NCI-H446 treated with DMSO at 0.1 percent for 48 hours (cell line): Measurements from ENCODE around the gene RNF223.

Experiments
- DNase-seq: peaks from one replicate; lab custom pipeline; 2025; lab: John Stamatoyannopoulos, UW

The RNF223 gene

DNA sequence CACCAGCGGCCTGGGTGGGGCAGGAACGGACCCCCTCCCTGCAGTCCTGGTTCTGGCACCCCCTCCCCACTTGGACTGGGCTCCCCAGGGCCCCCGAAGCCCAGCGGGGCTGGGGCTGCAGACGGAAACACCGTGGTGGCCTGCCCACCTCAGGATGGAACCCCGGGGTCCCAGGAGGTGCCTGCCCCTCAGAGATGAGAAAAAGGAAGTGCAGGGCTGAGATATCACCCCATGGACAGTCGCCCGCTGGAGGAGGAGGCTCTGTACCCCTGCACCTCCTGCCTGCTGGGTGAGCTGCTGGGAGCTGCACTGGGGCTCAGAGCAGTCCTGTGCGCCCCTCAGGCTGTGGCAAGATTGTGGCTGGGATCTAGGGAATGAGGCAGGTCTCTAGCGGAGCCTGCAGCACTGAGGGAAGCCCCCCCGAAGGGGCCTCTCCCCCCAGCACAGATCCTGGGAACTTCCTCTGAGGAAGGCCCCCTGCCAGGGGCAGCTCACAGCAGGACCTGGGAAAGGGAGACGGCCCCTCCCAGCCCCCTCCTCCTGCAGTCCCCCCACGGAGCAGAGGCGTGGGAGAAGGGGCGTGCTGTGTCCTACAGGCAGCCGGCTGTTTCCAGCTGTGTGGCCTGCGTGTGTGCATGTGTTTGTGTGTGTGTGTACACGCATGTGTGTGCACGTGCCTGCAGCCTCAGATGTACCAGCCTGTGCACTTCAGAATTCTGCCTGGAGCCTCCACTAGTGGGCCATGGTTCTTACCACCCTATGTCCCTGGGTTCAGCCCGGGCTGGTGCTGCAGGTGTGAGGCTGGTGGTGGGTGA, 47.3 kb downstream of the RNF223 start:
- no peak for DNase-seq

DNA sequence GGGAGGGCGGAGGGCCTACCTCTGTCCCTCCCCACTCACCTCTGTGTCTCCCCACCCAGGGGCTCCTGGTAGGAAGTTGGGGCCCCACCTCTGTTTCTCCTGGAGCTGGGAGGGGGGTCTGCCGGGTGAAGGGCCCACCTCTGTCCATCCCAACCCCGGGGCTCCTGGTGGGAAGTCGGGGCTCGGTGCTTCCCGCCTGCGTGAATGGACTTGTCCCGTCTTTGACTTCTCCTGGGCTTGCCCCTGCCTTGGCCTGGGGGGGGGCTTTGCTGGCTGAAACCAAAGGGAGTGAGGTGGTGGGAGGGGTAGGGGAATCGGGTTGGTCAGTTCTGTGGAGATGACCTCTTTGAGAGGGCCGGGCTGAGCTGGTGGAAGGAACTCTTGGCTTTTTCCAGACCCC, 48.4 kb downstream of the RNF223 start:
- DNase-seq: no peak

DNA sequence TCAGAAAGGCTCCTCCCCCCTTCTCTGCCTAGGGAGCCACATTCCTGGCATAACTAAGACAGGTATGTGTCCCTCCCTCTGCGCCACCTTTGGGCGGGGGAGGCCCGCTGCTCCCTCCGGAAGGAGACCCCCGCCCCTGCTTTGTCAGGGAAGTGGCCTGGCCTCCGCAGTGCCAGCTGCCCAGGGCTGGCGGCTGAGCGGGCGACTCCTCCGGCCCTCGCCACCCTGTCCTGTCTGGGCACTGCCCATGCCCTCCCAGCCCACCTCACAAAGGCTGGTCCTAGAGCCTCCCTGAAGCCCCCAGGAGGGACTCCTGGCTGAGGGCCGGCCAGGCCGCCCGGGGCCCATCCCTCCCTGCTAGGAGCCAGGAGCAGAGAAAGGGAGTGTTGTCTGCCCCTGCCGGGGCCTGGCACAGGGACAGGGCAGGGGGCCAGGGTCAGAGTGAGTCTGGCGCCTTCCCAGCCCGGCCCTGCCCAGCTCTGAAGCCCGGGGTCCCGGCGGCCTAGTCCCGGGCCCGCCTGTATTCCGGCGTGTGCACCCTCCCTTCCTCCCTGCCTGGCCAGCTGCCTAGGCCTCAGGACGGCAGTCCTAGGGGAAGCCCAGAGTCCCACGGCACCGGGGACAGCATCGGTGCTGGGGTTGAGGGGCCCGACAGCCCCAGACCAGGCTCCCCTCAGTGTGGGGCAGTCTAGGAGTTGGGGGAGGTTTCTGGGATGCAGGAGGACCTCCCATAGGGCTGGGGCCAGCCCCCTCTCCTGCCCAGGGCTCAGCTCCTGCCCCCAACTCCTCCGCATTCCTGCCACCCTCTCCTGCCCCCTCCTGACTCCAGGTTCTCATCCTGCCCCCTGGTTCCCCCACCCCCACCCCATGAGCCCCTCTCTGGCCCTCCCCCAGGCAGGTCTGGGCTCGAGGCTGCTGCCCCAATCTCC, 49.1 kb downstream of the RNF223 start:
- DNase-seq: no peak

DNA sequence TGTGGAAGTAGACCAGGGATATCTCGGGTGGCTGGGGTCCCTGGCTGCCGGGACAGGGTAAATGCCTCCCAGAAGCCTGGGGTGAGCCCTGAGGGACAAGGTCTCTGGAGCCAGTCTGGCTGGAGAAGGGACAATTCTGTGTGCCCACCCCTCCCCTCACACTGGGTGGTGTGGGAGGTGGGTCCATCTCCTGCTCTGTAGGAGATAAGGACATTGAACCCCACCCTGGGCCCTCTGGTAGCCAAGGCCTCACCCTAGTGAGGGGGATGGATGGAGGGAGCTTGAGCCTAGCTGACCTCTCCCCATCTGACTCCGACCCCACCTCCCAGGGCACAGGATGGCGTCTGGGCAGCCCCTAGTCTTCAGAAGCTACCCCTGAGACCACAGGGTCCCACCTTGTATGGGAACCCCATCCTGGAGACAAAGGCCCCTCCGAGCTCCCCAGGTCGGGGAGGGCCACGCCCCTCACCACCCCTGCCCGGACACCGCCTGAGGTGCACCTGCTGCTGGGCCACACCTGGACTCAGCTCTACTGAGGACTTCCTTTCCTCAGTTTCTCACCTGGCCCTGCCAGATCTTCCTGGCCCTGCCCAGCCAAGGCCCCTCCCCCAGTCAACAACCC, 49.8 kb downstream of the RNF223 start:
- DNase-seq: no peak

DNA sequence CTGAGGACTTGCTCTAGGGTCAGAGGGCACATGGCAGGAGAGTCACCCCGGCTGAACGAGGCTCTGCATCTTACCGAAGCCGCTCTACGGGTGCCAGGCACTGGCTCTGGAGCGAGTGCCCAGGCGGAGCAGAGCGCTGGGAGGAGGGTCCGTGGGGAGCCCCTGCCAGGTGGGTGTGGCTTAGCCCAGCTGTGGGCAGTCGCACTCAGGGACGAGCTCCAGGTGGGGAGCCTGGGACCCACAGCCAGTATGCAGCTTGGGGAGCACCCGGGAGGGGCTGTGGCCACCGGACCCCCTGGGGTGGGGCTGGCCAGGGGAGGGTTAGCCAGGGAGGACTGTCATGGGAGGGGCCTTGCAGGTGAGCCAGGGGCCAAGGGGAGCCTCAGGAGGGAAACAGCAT, 50.4 kb downstream of the RNF223 start:
- no peak for DNase-seq

DNA sequence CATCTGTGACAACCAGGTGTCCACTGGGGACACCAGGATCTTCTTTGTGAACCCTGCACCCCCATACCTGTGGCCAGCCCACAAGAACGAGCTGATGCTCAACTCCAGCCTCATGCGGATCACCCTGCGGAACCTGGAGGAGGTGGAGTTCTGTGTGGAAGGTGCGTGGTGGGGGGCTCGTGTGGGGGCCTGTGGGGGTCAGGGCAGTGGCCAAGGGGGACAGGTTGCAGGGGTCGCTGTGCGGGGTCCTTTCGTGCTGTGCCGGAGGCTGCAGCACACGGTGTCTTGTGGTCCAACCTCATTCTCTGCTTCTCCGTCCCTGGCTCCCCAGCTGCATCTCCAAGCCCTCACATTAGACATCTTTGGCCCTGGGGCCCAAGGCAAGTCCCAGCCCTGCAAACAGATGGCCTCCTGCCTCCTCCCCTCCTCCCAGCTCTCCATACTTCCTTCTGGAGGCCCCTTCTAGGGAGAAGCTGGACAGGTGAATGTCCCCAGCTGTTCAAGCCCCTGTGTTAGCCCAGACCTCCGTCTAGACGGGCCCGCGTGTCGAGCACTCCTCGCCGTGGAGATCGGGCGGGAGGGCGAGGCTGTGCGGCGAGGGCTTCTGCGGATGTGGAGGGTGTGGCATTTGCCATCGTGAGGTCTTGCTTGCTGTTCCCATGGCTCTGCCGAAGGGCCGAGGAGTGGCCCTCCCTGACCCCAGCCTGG, 51.6 kb downstream of the RNF223 start:
- DNase-seq: no peak

DNA sequence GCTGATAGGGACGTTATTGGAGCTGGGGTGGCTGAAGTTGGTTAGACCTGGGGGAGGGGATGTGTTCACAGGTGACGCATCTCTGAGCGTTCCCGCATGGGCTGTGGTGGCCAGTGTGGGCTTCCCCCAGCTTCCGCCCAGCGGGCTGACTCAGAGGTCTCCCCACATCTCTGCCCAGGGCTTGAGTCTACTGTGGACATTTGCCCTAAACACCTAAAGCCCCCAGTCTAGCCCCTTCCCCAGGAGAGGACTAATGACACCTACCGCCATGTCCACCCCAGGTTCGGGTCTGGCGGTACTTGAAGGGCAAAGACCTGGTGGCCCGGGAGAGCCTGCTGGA, 52.2 kb downstream of the RNF223 start:
- DNase-seq: no peak

DNA sequence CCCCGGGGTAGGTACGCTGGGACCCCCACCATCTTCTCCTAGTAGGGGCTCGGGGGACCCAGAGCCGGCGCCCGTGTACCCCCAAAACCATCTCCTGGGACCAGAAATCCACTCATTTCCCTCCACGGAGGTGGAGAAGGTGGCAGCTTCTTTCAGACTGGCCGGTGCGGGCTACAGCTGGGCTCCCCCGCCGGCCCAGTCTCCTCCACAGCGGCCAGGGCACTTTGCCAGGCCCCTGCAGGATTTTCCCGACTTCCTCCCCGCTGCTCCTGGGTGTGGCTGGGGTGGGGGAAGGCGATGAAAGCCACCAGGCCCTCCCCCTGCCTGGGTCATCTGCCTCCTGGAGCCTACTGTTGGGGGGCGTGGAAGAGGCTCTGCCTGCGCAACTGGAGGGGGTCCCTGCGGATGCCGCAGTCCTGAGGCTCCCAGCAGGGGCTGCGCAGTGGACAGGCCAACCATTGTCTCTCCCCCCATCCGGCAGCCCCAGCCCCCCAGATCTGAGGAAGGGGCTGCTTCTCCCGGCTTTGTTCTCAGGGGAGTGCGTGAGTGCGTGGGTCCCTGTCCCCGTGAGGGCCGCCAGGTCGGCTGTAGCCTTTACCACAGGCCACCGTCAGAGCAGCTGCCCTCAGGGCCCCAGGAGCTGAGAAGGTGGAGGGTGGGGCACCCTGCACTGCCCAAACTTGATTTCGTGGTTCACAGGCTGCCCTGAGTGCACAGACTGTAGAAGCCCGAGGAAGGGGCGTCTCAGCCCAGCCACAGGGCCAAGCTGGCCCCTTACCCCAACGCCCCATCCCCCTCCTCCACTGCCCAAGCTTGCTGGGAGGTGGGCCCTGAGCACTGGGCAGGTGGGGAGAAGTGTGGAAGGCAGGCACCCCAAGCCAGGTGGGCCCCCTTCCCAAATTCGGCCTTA, 52.8 kb downstream of the RNF223 start:
- peak; percentile 49 for DNase-seq
